Gastroesophageal sphincter (tissue), 3 donors: ENCODE measurements around the gene LBHD1.

ENCODE experiments used
- POLR2A ChIP-seq, 2 donors: fragments of 450-650 bp; IDR thresholded peaks; one replicate each; pipeline ENCODE4 v1.6.1; 2017; ENCODE audit warnings: antibody characterized with exemption in 2 of 2, mild to moderate bottlenecking in 2 of 2, moderate library complexity in 1 of 2
- POLR2AphosphoS5 ChIP-seq: sonication (generic); formaldehyde crosslinking; IDR thresholded peaks from one replicate; pipeline ENCODE4 v1.6.1; 2017; ENCODE audit warnings: antibody characterized with exemption
- TF ChIP-seq, protein P1 (sequence below), 4 experiments: fragments of 200-600 bp in 2 of 4; fragments of 450-650 bp in 2 of 4; sonication (generic) in 1 of 4; IDR thresholded peaks; one replicate each; pipeline ENCODE4 v1.5.1; 2017 to 2019; ENCODE audit warnings: antibody characterized with exemption in 4 of 4, mild to moderate bottlenecking in 2 of 4, moderate library complexity in 2 of 4

DNA sequence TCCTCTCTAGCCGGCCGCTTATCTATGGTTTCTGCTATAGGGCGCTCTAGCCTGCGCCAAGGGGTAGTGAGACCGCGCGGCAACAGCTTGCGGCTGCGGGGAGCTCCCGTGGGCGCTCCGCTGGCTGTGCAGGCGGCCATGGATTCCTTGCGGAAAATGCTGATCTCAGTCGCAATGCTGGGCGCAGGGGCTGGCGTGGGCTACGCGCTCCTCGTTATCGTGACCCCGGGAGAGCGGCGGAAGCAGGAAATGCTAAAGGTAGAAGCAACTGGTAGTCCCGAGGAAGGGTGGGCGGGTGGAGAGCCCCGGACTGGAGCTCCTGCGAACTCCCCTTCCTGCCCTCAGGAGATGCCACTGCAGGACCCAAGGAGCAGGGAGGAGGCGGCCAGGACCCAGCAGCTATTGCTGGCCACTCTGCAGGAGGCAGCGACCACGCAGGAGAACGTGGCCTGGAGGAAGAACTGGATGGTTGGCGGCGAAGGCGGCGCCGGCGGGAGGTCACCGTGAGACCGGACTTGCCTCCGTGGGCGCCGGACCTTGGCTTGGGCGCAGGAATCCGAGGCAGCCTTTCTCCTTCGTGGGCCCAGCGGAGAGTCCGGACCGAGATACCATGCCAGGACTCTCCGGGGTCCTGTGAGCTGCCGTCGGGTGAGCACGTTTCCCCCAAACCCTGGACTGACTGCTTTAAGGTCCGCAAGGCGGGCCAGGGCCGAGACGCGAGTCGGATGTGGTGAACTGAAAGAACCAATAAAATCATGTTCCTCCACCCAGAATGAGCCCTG, at the start of gene LBHD1, which contains the start of gene UQCC3:
- TF ChIP-seq, protein P1, sequence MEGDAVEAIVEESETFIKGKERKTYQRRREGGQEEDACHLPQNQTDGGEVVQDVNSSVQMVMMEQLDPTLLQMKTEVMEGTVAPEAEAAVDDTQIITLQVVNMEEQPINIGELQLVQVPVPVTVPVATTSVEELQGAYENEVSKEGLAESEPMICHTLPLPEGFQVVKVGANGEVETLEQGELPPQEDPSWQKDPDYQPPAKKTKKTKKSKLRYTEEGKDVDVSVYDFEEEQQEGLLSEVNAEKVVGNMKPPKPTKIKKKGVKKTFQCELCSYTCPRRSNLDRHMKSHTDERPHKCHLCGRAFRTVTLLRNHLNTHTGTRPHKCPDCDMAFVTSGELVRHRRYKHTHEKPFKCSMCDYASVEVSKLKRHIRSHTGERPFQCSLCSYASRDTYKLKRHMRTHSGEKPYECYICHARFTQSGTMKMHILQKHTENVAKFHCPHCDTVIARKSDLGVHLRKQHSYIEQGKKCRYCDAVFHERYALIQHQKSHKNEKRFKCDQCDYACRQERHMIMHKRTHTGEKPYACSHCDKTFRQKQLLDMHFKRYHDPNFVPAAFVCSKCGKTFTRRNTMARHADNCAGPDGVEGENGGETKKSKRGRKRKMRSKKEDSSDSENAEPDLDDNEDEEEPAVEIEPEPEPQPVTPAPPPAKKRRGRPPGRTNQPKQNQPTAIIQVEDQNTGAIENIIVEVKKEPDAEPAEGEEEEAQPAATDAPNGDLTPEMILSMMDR (IDR thresholded peaks at IDR 0.05), result peak in 1 of 4 experiments; percentile 24
- TF ChIP-seq POLR2AphosphoS5 (peak; percentile 70), POLR2A (IDR thresholded peaks at IDR 0.05) (peak; percentile 49 to 59)
